Measurements from ENCODE around the gene CNTD1. TPM values are rescaled to one million over a fixed set of nuclear protein-coding genes. Genes with fewer than 3 reads are reported as not detected.

CNTD1 gene
- total RNA-seq, 2 donors from 2014 or later: not detected

DNA sequence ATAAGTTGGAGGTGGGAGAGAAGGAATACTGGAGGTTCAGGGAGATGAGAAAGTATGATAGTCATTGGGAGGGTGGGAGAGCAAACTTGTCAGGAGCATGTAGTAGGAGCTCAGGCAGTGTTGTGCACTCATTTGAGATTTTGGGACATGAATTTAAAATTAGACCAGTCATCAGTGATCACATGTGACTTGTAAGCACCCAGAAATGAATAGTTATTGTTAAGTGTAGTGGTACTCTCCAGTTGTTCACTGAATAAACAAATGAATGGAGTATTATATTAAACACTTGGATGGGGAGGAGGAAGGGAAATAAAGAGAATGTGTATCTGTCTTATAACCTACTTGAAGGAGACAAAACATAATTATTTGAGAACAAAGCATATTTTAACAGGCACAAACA lies 32.3 kb downstream of the CNTD1 start:
- H3K4me1 ChIP-seq (ENCODE audit: control insufficient read depth, insufficient read depth, low read length): no peaks in the 10 kb centered on the region
- peaks cover 14% of the 10 kb centered on the region for H3K36me3 ChIP-seq (ENCODE audit: control insufficient read depth, insufficient read depth, low read length)
- peaks cover 24% of the 10 kb centered on the region for H3K27me3 Mint-ChIP-seq (ENCODE audit: insufficient read depth)
- no peak overlapping the region for H3K9ac ChIP-seq (ENCODE audit: extremely low read depth, low read length, poor library complexity, severe bottlenecking)
- no peaks in the 10 kb centered on the region for H3K9me3 Mint-ChIP-seq
- H3K4me3 ChIP-seq (ENCODE audit: low read length): no peak overlapping the region
- H3K27me3 ChIP-seq (ENCODE audit: control insufficient read depth, insufficient read depth, low read length, poor library complexity, severe bottlenecking): peaks cover 29% of the 10 kb centered on the region
- no peak overlapping the region for H3K4me3 Mint-ChIP-seq
- H3K27ac Mint-ChIP-seq: no peak overlapping the region
- peaks cover 17% of the 10 kb centered on the region for H3K4me1 Mint-ChIP-seq
- no peak for DNase-seq
- TF ChIP-seq, protein P1, sequence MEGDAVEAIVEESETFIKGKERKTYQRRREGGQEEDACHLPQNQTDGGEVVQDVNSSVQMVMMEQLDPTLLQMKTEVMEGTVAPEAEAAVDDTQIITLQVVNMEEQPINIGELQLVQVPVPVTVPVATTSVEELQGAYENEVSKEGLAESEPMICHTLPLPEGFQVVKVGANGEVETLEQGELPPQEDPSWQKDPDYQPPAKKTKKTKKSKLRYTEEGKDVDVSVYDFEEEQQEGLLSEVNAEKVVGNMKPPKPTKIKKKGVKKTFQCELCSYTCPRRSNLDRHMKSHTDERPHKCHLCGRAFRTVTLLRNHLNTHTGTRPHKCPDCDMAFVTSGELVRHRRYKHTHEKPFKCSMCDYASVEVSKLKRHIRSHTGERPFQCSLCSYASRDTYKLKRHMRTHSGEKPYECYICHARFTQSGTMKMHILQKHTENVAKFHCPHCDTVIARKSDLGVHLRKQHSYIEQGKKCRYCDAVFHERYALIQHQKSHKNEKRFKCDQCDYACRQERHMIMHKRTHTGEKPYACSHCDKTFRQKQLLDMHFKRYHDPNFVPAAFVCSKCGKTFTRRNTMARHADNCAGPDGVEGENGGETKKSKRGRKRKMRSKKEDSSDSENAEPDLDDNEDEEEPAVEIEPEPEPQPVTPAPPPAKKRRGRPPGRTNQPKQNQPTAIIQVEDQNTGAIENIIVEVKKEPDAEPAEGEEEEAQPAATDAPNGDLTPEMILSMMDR (conservative IDR thresholded peaks at IDR 0.05): no peak
- H3K27ac ChIP-seq (ENCODE audit: low read depth, low read length): no peak overlapping the region
- peaks cover 15% of the 10 kb centered on the region for H3K36me3 Mint-ChIP-seq (ENCODE audit: low read depth)
- no peaks in the 10 kb centered on the region for H3K9me3 ChIP-seq (ENCODE audit: control insufficient read depth, low read length)

DNA sequence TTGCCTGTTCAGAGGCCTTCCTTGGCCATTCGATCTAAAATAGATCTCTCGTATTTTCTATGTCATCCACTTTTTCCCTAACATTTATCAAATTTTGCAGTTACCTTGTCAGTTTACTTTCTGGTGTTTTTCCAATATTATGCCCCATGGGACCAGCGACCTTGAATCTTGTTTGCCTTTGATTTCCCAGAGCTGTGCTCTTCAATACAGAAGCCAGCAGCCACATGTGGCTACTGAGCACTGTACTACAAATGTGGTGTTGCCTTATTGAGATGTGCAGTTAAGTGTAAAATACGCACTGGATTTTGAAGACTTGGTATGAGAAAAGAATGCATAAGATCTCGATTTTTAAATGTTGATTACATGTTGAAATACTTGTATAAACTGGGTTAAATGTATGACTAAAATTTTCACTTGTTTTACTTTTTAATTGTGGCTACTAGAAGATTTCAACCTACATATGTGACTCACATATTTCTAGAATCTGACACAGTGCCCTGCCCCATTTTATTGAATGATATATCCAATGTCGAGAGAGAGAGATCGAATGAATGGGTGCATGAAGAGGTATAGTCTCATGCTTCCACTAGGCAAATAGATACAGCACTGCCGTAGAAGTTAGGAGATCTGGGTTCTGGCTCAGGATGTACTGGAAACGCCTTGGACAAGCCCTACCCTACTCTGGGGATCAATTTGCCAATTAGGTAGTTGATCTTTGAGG lies 33.7 kb downstream of the CNTD1 start:
- H3K36me3 ChIP-seq (ENCODE audit: control insufficient read depth, insufficient read depth, low read length): peaks cover 25% of the 10 kb centered on the region
- no peaks in the 10 kb centered on the region for H3K4me1 ChIP-seq (ENCODE audit: control insufficient read depth, insufficient read depth, low read length)
- peak overlapping the region; percentile 94 for H3K4me3 ChIP-seq (ENCODE audit: low read length)
- peaks cover 20% of the 10 kb centered on the region for H3K27me3 ChIP-seq (ENCODE audit: control insufficient read depth, insufficient read depth, low read length, poor library complexity, severe bottlenecking)
- peak overlapping the region; percentile 89 for H3K9ac ChIP-seq (ENCODE audit: extremely low read depth, low read length, poor library complexity, severe bottlenecking)
- H3K9me3 Mint-ChIP-seq: no peaks in the 10 kb centered on the region
- H3K4me3 Mint-ChIP-seq: peak overlapping the region; percentile 94
- H3K27ac ChIP-seq (ENCODE audit: low read depth, low read length): no peak overlapping the region
- H3K27ac Mint-ChIP-seq: peak overlapping the region; percentile 99
- H3K27me3 Mint-ChIP-seq (ENCODE audit: insufficient read depth): peaks cover 18% of the 10 kb centered on the region
- WGBS, 2 experiments (ENCODE audit: insufficient coverage in 1 of 2, insufficient read length in 1 of 2): 58 to 63% methylated on average over 9 of the region's 9 CpGs
- H3K9me3 ChIP-seq (ENCODE audit: control insufficient read depth, low read length): no peaks in the 10 kb centered on the region
- peaks cover 22% of the 10 kb centered on the region for H3K36me3 Mint-ChIP-seq (ENCODE audit: low read depth)
- DNase-seq: no peak
- peaks cover 17% of the 10 kb centered on the region for H3K4me1 Mint-ChIP-seq
- TF ChIP-seq, protein P1 (conservative IDR thresholded peaks at IDR 0.05): no peak

DNA sequence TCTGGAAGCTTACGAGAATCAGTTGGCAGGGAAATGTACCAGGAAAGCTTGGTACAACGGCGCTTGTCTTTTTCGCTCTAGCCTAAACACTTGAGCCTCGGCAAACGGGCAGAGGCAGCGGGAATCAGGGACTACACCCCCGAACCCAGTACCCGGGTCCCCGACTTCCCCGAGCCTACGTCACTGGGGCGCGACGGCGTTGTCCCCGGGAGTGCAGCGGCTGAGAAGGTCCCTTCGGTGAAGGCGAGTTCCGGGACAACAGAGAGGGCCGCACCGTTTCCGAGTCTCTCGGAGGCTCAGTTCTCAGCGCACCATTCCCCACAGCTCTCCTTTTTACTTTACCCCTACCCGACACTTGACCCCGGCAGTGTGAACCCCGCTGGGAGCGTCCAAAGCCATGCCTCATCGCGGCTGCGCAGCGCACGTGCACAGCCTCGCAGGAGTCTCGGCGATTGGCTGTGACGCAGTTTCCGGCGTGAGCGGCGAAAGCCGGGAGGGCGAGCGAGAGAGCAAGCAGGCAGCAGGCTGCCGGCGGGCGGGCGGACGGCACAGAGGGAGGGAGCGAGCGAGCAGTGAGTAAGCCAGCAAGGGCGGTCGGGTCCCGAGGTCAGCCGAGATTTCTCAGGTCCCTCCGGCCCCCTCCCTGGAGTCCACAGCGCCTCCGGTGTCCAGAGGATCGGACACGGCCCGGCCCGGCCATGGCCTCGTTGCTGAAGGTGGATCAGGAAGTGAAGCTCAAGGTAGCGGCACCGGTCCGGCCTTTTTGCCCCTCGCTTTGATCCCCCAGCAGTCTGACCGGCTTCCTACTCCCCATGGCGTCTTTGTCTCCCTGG lies 34.5 kb downstream of the CNTD1 start, which contains the start of gene PSME3:
Gene PSME3 (plus strand): TSS at position 464 of the 833 bp plus-strand sequence. CDS start 235 bp downstream, at position 699.
- no peaks in the 10 kb centered on the region for H3K9me3 ChIP-seq (ENCODE audit: control insufficient read depth, low read length)
- peak within 1 kb of the TSS; percentile 71 for H3K27ac ChIP-seq (ENCODE audit: low read depth, low read length)
- peak within 1 kb of the TSS; percentile 99 for H3K27ac Mint-ChIP-seq
- peaks cover 17% of the 10 kb centered on the region for H3K4me1 Mint-ChIP-seq
- H3K9ac ChIP-seq (ENCODE audit: extremely low read depth, low read length, poor library complexity, severe bottlenecking): peak within 1 kb of the TSS; percentile 89
- H3K36me3 ChIP-seq (ENCODE audit: control insufficient read depth, insufficient read depth, low read length): peaks cover 33% of the 10 kb centered on the region
- H3K27me3 ChIP-seq (ENCODE audit: control insufficient read depth, insufficient read depth, low read length, poor library complexity, severe bottlenecking): peaks cover 12% of the 10 kb centered on the region
- no peaks in the 10 kb centered on the region for H3K9me3 Mint-ChIP-seq
- no peaks in the 10 kb centered on the region for H3K4me1 ChIP-seq (ENCODE audit: control insufficient read depth, insufficient read depth, low read length)
- TF ChIP-seq, protein P1 (conservative IDR thresholded peaks at IDR 0.05): peak; percentile 16
- DNase-seq: peak; percentile 99
- H3K4me3 Mint-ChIP-seq: peak within 1 kb of the TSS; percentile 94
- peaks cover 28% of the 10 kb centered on the region for H3K36me3 Mint-ChIP-seq (ENCODE audit: low read depth)
- peak within 1 kb of the TSS; percentile 94 for H3K4me3 ChIP-seq (ENCODE audit: low read length)
- peaks cover 10% of the 10 kb centered on the region for H3K27me3 Mint-ChIP-seq (ENCODE audit: insufficient read depth)
- 0% methylated on average over 20 to 71 of the region's 71 CpGs for WGBS, 2 experiments (ENCODE audit: insufficient coverage in 1 of 2, insufficient read length in 1 of 2)
